Cardiac fibroblast (primary cell): ENCODE results near the gene SUPT3H.

ENCODE experiments used
- DNase-seq, 2 donors: peaks; one replicate each; pipeline versions ENCODE4 v3.0.0 to v3.0.0-alpha.2; 2010; ENCODE audit warnings: low read depth in 2 of 2
- H3K4me3 ChIP-seq, 2 donors: replicated peaks in 1 of 2; 1 replicate in 1 of 2; 2 replicates in 1 of 2; pipeline ENCODE4 v1.5.1; 2011; ENCODE audit warnings: low read depth in 2 of 2, low read length in 2 of 2, mild to moderate bottlenecking in 2 of 2, moderate library complexity in 1 of 2
- TF ChIP-seq, protein P1 (sequence below): IDR thresholded peaks from one replicate; pipeline ENCODE4 v1.5.1; 2011; ENCODE audit warnings: low read depth, mild to moderate bottlenecking, low read length, inconsistent platforms

SUPT3H gene

DNA sequence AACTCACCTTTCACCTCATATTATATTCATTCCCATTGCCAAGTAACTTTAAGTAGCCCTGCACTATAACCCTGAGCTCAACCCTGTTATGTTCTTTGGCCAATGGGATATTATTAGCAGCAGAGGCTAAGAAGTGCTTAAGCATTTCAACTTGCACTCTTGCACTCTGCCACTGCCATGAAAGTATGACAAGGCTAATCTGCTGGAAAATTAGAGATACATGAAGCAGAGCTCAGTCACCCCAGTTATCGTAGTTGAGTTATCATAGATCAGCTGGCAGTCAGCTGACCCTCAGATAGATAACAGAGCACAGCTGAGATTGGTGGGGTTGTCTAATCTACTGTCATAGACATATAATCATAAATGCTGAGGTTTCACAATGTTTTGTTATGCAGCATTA, 259.0 kb downstream of the SUPT3H start:
- TF ChIP-seq, protein P1, sequence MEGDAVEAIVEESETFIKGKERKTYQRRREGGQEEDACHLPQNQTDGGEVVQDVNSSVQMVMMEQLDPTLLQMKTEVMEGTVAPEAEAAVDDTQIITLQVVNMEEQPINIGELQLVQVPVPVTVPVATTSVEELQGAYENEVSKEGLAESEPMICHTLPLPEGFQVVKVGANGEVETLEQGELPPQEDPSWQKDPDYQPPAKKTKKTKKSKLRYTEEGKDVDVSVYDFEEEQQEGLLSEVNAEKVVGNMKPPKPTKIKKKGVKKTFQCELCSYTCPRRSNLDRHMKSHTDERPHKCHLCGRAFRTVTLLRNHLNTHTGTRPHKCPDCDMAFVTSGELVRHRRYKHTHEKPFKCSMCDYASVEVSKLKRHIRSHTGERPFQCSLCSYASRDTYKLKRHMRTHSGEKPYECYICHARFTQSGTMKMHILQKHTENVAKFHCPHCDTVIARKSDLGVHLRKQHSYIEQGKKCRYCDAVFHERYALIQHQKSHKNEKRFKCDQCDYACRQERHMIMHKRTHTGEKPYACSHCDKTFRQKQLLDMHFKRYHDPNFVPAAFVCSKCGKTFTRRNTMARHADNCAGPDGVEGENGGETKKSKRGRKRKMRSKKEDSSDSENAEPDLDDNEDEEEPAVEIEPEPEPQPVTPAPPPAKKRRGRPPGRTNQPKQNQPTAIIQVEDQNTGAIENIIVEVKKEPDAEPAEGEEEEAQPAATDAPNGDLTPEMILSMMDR, result no peak
- H3K4me3 ChIP-seq, result no peak overlapping the region
- peak in 1 of 2 donors; percentile 26 for DNase-seq

DNA sequence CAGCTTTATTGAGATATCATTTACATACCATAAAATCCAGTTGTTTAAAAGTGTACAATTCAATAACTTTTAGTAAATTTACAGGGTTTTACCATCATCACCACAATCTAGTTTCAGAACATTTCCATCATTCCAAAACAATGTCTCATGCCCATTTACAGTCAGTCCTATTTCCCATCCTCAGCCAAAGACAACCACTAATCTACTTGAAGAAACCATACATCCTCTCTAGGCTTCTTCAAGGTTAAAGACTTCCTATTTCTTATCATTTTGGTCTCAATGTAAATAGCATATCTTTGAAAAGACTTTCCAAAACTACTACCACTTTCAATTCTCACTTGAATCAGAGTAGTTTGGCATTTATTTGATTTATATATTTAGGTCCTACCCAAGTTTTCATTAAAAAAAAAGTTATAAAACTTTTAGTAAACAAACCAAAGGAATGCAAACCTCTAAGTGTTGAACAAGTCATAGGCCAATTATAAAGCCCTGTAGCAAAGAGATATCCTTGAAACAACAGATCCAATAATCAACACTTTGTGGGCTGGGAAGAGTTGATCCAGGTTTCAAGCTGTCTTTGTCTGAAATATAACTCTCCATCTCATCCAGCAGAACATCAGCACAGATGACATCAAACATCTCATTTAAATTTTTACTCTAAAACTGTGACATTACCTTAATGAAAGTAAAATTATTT, 260.9 kb downstream of the SUPT3H start:
- H3K4me3 ChIP-seq, result no peak overlapping the region
- TF ChIP-seq, protein P1, result no peak
- DNase-seq, result peak; percentile 67 to 88

DNA sequence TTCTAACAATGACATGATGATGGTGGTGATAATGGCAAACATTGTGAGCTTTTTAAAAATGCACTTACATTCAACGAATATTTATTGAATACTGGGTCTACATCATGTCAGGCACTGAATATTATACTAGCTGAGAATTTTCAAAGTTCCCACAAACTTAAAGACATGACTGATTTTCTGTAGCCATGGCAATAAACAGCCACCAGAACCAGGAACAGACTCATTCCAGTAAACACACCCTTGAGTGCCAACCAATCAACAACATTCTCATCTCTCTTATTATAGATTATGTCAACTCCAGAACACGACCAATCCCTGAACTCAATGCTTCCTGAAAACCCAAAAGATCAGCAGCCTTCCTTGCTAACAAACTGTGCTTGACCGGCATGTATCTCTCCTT, 262.0 kb downstream of the SUPT3H start:
- H3K4me3 ChIP-seq, result no peak overlapping the region
- DNase-seq, result peak; percentile 74 to 75
- TF ChIP-seq, protein P1, result no peak

DNA sequence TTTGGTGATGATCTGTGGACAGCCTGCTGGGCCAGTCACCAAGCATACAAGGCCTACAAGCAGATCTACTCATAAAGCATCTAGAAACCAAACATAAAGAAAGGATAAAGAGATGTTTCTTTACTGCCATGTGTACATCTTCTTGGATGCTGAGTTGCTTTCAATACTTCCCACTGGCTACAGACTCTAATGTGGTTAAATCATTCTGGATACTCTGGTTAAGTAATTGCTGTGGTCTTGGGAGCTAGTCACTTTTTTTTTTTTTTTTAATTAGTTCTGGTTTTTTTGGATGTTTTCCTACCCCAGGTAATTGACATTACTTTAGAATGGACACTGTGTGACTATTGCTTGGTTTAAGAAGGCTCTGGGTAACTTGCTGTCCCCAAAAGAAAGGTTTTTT, 265.0 kb downstream of the SUPT3H start:
- DNase-seq, result no peak
- TF ChIP-seq, protein P1, result no peak
- H3K4me3 ChIP-seq, result no peak overlapping the region

DNA sequence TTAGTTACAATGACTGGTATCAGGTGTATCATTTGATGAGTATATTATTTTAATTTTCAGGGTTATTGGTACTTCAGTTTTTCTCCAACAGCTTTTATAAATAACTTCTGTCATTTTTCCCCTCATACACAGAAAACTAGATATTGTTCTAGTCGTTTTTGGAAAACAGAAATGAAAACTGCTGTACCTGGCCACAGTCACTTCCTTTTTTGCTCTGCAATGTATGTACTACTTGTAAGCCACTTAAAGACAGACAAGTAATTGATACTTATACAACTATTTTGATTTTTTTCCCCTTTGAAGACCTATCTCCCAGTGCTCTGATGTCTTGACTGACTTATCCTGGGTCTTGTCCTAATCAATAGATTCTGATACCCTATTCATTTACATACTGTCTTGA, 268.2 kb downstream of the SUPT3H start:
- no peak for DNase-seq
- TF ChIP-seq, protein P1, result no peak
- no peak overlapping the region for H3K4me3 ChIP-seq

DNA sequence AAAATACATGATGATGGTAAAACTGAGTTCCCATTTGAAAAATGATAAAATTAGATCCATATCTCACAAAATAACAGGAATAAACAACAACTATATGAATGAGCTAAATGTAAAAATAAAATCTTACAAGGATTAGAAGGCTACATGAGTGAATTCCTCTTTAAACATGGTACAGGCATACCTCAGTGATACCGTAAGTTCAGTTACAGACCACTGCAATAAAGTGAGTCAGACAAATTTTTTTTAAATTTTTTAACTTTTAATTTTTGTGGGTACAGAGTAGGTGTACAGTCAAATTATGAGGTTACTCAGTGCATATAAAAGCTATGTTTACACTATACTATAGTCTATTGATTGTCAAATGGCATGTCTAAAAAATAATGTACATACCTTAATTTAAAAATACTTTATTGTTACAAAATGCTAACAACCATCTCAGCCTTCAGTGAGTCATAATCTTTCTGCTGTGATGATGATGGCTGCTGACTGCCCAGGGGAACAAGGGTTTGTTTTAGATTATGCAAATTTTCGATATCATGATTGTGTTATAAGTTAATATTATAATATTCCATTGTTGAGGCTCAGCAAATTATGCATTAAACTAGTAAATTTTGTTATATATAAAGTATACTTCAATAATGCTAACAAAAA, 272.4 kb downstream of the SUPT3H start:
- TF ChIP-seq, protein P1, result no peak
- no peak overlapping the region for H3K4me3 ChIP-seq
- DNase-seq, result peak in 1 of 2 donors; percentile 65
